GM18502 (cell line): Measurements from ENCODE around the gene EPHB6.
A peak's percentile ranks its signal among the peaks of the same experiment; 100 is the strongest.

ENCODE experiments used
- ATAC-seq: cut with Tn5 transposase; IDR thresholded peaks from one replicate; pipeline ENCODE4 v1.9.1; 2021; ENCODE audit warnings: mild to moderate bottlenecking; ENCODE audit not compliant: unreplicated experiment, poor library complexity

EPHB6 gene

GRCh38 chr7:142854372-142855113 is at the start of gene EPHB6:
EPHB6 (plus strand) TSS chr7:142855076; CDS start chr7:142863228, 8,152 bp downstream.
- peak; percentile 69 for ATAC-seq

DNA sequence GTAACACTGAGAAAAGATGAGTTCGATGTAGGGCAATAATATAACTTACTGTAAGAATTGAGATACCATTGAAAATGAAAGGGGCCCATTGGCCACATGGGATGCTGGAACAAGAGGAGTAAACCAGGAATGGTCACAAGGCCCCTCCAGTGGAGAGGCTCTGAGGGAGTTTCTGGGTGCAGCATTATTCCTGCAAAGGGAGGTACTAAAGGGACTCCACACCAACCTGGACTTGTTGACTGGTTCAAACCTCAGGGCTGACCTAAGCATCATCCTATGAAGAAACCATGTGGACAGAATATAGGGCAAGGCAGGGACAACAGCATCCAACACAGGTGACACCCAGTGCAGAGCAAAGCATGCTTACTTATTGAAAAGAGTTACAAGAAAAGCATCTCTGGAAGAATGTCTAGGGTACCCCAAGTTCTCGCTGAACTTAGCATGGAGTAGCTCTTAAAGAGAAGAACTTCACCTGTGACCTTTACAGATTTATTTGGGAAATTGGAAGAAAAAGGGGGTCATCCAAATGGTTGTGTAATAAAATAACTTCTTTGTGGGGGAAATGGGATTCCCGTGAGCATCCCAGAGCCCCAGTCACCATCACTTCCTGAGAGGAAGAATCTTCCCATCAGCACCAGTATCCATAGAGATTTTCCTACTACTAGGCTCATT is 49.4 kb upstream of the EPHB6 start:
- no peak for ATAC-seq

DNA sequence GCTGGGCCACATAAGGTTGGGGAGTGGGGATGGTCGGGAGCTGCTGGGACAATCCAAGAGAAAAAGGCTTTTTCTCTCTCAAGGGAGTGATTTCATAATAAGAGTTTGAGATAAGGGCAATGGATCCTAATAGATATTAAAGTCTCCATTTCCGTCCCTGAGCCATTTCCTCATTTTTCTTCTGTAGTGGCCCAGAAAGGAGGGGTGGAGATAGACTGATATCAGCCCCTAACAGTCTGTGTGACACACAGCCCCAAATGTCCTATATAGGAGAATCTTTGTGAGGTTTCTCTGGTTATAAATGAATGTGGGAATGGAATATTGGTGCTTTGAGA is 48.9 kb upstream of the EPHB6 start:
- ATAC-seq = no peak

DNA sequence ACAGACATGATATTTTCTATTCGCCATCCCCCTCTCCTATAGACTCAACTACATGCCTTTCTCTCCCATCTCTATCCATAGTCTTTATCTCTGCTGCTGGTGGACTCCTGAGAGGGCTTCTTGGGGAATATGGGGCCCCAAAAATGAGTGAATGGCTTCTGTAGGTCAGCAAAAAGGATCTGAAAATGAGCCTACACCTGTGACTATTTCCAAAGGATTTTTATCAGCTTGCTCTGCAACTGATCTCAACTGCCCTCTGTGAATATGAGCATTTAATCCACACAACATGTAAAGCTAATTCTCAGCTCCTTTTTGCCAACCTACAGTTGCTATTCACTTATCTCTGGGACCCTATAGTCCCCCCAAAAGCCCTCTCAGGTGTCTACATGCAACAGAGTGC is 47.9 kb upstream of the EPHB6 start:
- ATAC-seq = no peak

DNA sequence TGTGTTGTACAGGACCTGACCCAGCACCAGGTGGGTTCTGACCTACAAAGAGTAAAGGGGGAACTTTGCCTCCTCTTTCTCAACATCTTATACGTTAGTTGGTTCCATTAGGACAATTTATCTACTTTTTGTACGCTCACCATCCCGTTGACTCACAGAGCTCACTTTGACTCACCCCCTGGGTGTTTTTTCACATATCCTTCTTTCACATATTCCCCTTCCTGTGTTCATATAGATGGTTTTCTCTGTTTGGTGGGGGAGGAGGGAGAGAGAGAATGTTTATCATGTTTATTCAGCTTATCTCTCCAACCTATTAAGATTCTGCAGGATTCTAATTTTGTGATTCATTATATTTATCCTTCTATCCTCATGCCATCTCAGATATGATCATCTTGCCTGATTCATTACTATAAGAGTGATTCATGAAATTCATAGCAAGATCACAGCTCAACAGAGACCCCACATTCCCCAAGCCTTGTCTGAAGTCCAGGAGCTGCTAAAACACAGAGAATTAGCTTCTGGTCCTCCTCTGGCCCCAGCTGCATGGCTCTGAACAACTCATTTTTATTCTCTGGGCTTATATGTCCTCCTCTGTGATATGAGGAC is 46.9 kb upstream of the EPHB6 start:
- ATAC-seq = peak; percentile 24

DNA sequence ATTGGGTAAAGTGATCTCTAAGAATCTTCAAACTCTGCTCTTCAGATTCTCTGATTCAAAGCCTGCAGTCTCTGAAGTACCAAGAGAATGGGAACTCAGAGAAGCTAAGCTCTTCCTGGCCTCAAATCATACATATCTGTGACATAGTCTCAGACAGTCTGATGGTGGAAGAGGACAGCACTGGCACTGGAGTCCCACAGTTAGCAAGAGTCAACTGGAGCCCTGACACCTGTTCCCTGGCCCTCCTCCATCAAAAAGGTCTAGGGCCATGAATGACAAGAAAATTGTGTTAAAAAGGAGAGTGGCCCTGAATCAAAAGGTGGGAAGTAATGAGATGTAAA is 46.4 kb upstream of the EPHB6 start:
- ATAC-seq = peak; percentile 30

- peak; percentile 89 for ATAC-seq
Observed at GRCh38 chr7:142808802-142809583, 45.9 kb upstream of the EPHB6 start.

- no peak for ATAC-seq
Observed at GRCh38 chr7:142809671-142810070, 45.2 kb upstream of the EPHB6 start.

- ATAC-seq = no peak
Observed at GRCh38 chr7:142811154-142811737, 43.6 kb upstream of the EPHB6 start.

GRCh38 chr7:142812437-142813215 is 42.2 kb upstream of the EPHB6 start:
- no peak for ATAC-seq

DNA sequence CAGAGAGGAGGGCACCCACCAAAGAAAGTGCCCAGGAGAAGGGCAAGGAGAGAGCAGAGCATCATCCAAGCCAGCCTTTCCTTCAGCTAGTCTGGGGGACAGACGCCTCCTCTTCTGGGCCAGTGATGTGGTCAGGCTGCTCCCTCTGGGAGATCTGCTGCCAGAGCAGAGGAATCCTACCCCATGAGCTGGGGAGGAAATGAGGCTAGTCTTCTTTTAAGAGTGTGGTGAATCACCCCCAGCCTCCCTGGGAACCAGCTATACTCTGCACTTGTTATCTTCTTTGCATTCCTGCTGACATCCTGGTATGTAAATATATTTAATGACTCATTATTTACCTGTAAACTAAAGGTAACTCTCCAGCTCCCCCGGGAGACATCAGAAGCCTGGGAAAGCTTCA is 41.6 kb upstream of the EPHB6 start:
- no peak for ATAC-seq

DNA sequence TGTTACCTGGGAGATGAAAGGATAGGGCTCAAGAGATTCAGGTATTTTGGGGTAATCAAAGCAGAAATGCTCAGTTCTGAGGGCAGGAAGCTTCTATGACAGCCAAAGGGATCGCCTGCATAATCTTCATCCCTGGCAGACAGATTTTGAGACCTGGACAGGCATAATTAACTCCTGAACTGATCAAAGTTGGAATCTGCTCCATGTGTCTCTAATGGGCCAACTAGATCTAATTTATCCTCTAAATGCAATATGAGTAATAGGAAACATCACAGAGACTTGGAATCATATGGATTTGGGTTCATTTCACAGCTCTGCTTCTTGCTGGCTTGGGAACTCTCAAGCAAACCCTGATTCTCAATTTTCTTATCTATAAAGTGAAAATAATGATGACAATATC is 41.2 kb upstream of the EPHB6 start:
- no peak for ATAC-seq

DNA sequence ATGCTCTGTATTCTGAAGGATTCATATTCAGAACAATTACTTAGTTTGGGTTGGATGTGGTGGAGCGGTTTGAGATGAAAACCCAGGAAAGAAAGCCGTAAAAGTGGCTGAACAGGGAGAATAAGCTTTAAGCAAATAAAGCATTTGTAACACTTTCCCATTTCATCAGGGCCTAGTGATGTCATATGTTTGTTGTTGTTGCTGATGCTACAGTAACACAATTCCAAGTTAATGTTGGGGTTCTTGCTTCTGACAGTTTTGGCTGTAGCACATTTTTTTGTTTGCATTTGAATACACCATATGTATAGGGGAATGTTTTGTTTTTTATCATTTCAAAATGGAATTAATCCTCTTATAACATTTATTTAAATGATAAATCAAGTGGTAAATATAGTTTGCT is 40.4 kb upstream of the EPHB6 start:
- ATAC-seq = no peak

DNA sequence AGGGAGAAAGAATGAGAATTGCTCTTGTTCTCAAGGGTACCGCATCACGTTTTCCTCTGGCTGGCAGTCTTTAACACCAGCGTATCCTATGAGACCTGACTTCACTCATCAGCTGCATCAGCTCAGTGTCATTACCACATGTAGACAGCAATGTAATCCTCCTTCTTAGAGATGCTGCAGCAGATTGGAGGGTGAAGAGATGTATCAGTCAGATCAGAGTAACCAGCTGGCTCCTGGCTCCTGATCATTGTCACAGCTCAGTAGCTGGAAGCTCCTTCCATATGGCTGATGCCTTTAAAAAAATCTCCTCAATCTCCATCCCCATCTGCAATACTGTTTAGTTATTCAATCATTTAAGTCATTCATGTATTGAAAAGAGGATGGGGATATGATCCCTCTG is 39.7 kb upstream of the EPHB6 start:
- no peak for ATAC-seq

DNA sequence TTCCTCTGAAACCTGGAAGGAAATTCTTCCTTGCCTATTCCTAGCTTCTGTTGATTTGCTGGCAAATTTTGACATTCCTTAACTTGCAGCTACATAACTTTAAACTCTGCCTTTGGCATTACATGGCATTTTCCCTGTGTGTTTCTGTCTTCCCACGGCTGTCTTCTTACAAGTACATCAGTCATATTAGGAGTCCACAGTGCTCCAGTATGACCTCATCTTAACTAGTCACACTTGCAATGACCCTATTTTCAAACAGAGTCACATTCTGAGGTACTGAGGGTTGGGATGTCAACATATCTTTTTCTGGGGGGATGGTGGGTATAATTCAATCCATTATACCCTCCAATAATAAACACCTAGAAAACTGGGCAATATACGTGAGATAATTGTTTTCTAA is 37.4 kb upstream of the EPHB6 start:
- ATAC-seq = no peak

DNA sequence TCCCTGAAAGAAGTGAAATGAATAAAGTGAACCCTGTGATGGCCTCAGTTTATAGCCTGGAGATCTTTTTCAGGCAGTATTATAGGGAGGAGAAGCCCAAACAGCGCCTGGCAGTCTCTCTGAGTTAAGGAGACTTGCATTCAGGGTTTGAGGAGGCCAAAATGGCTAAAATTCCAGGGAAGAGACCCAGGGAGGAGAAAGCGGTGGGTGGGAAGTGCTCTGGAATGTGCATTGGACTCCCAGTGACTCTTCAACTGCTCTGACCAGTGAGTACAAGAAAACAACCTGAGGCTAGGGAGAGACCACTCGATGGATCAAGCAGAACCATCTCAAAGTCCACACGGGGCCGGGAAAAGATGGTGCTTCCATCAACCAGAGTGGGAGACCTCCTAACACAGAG is 35.3 kb upstream of the EPHB6 start:
- no peak for ATAC-seq

DNA sequence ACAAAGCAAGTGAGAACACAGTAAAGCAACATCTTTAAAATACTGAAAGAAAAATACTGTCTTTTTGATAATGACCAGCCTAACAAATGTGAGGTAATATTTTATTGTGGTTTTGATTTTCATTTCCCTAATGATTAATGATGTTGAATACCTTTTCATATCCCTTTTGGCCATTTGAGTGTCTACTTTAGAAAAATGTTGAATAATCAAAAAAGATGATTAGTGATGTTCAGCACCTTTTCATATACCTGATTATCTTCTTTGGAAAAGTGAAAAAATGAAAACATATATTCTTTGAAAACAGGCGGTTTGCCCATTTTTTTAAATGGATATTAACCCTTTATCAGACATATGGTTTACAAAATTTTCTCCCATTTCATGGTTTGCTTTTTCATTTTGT is 32.2 kb upstream of the EPHB6 start:
- ATAC-seq = no peak

GRCh38 chr7:142827951-142828500 is 26.9 kb upstream of the EPHB6 start:
- ATAC-seq = no peak

DNA sequence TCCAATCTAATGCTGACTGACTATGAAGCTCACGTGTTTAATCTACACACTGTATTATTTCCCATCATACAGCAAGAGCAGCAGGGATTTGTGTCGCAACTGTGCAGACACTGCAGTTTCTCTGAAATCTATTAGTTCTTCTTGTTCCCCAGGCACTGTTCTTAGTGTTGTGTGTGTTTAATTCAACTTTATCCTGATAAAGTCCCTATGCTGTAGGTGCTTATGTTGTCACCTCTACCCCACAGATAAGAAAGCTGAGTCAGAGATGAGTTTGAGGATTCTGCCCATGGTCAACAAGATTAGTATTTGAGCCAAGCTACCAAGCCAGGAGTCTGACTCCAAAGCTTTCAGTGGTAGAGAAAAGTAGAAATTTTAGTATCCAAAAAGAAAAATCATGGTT is 22.5 kb upstream of the EPHB6 start:
- ATAC-seq = no peak
